GM21381 (cell line): ENCODE results near the gene IGFBP6.

Source experiments
- ATAC-seq: cut with Tn5 transposase; IDR thresholded peaks from one replicate; pipeline ENCODE4 v1.9.1; 2021; ENCODE audit warnings: mild to moderate bottlenecking, moderate library complexity; ENCODE audit not compliant: unreplicated experiment

The IGFBP6 gene

GRCh38 chr12:53097564-53098353 lies at the start of gene IGFBP6:
Gene IGFBP6, plus strand, starts transcription at chr12:53097667. Its CDS starts 51 bp downstream, at chr12:53097718.
- ATAC-seq = no peak

- no peak for ATAC-seq
Measured at GRCh38 chr12:53048033-53048779, 49.3 kb upstream of the IGFBP6 start.

- no peak for ATAC-seq
Measured at GRCh38 chr12:53048780-53049401, 48.6 kb upstream of the IGFBP6 start.

GRCh38 chr12:53049571-53050318 lies 47.7 kb upstream of the IGFBP6 start, which contains the start of gene TNS2:
Gene TNS2, plus strand, starts transcription at chr12:53050065. Its CDS starts 121 bp downstream, at chr12:53050186.
- ATAC-seq = no peak

- ATAC-seq = no peak
Measured at GRCh38 chr12:53050426-53051057, 46.9 kb upstream of the IGFBP6 start.

GRCh38 chr12:53051058-53051880 lies 46.2 kb upstream of the IGFBP6 start:
- no peak for ATAC-seq

- no peak for ATAC-seq
Measured at GRCh38 chr12:53051881-53052412, 45.5 kb upstream of the IGFBP6 start.

GRCh38 chr12:53052419-53053217 lies 44.8 kb upstream of the IGFBP6 start:
- ATAC-seq = no peak

GRCh38 chr12:53053218-53054111 lies 44.0 kb upstream of the IGFBP6 start:
- no peak for ATAC-seq

GRCh38 chr12:53054112-53054878 lies 43.2 kb upstream of the IGFBP6 start:
- peak; percentile 86 for ATAC-seq

- no peak for ATAC-seq
Measured at GRCh38 chr12:53055471-53056266, 41.8 kb upstream of the IGFBP6 start.

GRCh38 chr12:53056296-53056695 lies 41.2 kb upstream of the IGFBP6 start:
- no peak for ATAC-seq

GRCh38 chr12:53056901-53057300 lies 40.6 kb upstream of the IGFBP6 start:
- no peak for ATAC-seq

- no peak for ATAC-seq
Measured at GRCh38 chr12:53057816-53058500, 39.5 kb upstream of the IGFBP6 start.

GRCh38 chr12:53058674-53059433 lies 38.6 kb upstream of the IGFBP6 start:
- ATAC-seq = no peak
